Measurements from ENCODE around the gene TRERF1. TPM values are rescaled to one million over a fixed set of nuclear protein-coding genes. Genes with fewer than 3 reads are reported as not detected.
A peak's percentile ranks its signal among the peaks of the same experiment; 100 is the strongest.

Gene TRERF1
- total RNA-seq, 4 donors from 2014 or later: 6.9 to 12.1 (median 8.8) TPM

DNA sequence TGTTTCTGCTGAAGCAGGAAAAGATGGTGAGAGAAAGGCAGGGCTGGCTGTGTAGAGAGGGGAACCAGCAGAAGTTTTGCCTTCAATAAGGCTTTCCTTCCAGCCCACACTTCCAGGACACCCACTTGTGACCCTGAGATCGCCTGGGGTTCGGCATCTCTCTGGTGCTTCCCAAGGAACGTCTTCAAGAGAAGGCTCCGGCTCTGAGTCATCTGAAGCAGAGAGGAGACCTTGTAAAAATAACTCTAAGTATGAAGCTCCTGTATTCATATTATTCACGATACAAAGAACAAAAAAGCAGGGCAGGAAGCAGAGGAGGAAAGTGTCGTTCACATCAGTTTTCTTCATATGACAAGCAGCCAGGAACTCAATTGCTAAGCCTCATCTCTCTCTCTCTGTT, 138.7 kb downstream of the TRERF1 start:
- H3K4me3 ChIP-seq (ENCODE audit: low read depth, poor library complexity, severe bottlenecking): no peak overlapping the region
- WGBS, 2 donors: 54 to 71% methylated on average over 6 of the region's 6 CpGs
- TF ChIP-seq POLR2A (IDR thresholded peaks at IDR 0.05): no peak
- TF ChIP-seq, protein P1, sequence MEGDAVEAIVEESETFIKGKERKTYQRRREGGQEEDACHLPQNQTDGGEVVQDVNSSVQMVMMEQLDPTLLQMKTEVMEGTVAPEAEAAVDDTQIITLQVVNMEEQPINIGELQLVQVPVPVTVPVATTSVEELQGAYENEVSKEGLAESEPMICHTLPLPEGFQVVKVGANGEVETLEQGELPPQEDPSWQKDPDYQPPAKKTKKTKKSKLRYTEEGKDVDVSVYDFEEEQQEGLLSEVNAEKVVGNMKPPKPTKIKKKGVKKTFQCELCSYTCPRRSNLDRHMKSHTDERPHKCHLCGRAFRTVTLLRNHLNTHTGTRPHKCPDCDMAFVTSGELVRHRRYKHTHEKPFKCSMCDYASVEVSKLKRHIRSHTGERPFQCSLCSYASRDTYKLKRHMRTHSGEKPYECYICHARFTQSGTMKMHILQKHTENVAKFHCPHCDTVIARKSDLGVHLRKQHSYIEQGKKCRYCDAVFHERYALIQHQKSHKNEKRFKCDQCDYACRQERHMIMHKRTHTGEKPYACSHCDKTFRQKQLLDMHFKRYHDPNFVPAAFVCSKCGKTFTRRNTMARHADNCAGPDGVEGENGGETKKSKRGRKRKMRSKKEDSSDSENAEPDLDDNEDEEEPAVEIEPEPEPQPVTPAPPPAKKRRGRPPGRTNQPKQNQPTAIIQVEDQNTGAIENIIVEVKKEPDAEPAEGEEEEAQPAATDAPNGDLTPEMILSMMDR (IDR thresholded peaks at IDR 0.05): no peak
- intact Hi-C loops (cut with DNase I; ENCODE audit: low total_unique reads): no loop called here
- DNase-seq (ENCODE audit: low spot score in 2 of 2): no peak

DNA sequence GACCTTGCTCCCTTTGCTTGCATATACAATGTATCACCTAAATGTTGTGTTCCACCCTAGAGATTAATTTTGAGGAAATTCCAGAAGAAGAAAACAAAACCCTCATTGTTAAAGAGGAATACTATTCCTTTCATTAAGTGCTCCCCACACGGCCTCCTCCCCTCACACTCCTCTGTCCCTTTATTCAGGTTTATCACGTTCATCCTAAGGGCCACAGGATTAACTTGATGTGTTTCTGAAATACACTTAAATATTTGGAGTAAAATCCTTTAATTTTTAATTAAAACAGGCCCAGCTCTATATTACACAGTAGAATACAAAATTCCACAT, 144.6 kb downstream of the TRERF1 start:
- 73 to 81% methylated on average over 2 of the region's 2 CpGs for WGBS, 2 donors
- intact Hi-C loops (cut with DNase I; ENCODE audit: low total_unique reads): no loop called here
- no peak for TF ChIP-seq POLR2A (IDR thresholded peaks at IDR 0.05)
- TF ChIP-seq, protein P1 (IDR thresholded peaks at IDR 0.05): no peak
- no peak overlapping the region for H3K4me3 ChIP-seq (ENCODE audit: low read depth, poor library complexity, severe bottlenecking)
- no peak for DNase-seq (ENCODE audit: low spot score in 2 of 2)

DNA sequence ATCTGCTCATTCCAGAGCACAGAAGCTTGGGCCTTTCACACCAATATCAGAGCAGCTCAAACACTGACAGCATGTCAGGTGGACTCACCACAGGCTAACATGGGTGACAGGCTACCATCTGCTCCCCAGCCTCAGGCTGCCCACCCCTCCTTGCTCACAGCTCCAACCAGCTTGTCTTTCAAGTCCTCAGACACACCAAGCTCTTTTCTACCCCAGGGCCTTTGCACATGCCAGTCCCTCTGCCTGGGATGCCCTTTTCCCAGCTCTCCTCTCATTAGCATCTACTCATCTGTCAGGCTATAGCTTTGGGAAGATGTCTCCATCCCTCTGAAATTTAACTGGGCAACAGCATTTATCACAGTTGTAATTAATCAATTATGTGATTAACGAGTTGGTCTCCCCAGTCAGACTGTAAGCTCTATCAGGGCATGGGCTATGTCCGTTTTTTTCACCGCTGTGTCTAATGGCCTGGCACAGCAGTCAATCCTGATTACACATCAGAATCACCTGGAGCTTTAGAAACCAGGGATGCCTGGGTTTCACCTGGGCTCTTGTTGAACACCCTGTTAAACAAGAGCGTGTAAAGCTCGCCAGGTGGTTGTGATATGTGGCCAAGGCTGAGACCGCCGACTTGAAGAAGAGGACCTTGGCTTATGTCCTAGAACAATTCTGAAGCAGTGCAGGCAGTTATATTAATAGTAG, 145.1 kb downstream of the TRERF1 start:
- H3K4me3 ChIP-seq (ENCODE audit: low read depth, poor library complexity, severe bottlenecking): no peak overlapping the region
- peak in 1 of 2 donors; percentile 66 for DNase-seq (ENCODE audit: low spot score in 2 of 2)
- intact Hi-C loops (cut with DNase I; ENCODE audit: low total_unique reads): no loop called here
- no peak for TF ChIP-seq POLR2A (IDR thresholded peaks at IDR 0.05)
- TF ChIP-seq, protein P1 (IDR thresholded peaks at IDR 0.05): no peak
- WGBS, 2 donors: 76 to 82% methylated on average over 7 of the region's 7 CpGs

DNA sequence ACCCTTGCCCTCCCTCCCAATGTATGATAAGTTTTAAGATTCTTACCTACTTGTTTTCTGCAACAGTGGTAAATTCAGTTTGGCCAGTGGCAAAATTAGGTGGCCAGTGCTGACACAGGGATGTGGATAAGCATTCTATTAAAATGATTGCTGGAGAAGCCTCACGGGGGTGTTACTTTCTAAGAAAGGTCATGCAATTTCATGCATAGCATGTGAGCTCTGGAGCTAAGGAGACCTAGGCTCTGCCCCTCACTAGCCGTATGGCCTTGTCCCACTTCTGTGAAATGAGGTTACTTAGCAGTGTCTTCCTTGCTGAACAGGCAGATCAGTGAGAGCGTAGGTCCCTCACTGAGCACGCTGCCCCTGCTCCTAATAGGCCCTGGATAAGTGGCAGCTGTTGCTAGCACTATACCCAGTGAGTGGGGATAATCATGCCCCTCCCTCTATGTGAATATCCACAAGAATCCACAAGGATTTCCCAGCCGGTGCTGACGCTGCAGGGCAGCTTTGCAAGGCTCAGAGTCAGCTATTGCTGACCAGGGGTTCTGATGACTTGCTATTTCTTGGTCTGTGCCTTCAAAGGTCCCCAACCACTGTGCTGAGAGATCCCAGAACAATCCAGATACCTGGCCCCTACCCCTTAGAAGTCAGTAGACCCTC, 147.5 kb downstream of the TRERF1 start:
- no peak overlapping the region for H3K4me3 ChIP-seq (ENCODE audit: low read depth, poor library complexity, severe bottlenecking)
- TF ChIP-seq POLR2A (IDR thresholded peaks at IDR 0.05): no peak
- TF ChIP-seq, protein P1 (IDR thresholded peaks at IDR 0.05): no peak
- intact Hi-C loops (cut with DNase I; ENCODE audit: low total_unique reads): no loop called here
- DNase-seq (ENCODE audit: low spot score in 2 of 2): peak in 1 of 2 donors; percentile 70
- 67 to 77% methylated on average over 6 of the region's 6 CpGs for WGBS, 2 donors

DNA sequence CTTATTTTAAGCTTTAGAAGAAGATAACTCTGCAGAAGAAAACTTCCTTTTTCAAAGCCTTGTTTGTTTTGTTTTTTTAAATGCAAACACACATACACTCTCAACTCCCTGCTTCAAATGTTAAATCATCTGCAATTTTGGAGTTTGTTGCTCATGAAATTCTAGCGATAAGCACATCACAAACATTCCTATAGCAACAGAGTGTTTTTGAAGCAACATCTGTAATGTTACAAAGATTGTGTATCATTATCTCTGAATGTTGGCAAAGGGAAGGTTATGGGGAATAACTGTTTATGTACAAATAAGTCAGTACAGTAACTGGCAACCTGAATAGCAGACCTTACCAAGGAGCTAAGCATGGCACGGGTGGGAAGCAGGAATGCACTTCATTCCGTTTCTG, 149.3 kb downstream of the TRERF1 start:
- TF ChIP-seq, protein P1 (IDR thresholded peaks at IDR 0.05): no peak
- TF ChIP-seq POLR2A (IDR thresholded peaks at IDR 0.05): no peak
- DNase-seq (ENCODE audit: low spot score in 2 of 2): no peak
- WGBS, 2 donors: 48 to 51% methylated on average over 3 of the region's 3 CpGs
- no peak overlapping the region for H3K4me3 ChIP-seq (ENCODE audit: low read depth, poor library complexity, severe bottlenecking)
- intact Hi-C loops (cut with DNase I; ENCODE audit: low total_unique reads): no loop called here

All from lower leg skin (tissue), 4 donors.